ENCODE results near the gene CPSF6. TPM values are rescaled to one million over a fixed set of nuclear protein-coding genes. Genes with fewer than 3 reads are reported as not detected.

The CPSF6 gene
- total and polyA plus RNA-seq, 3 experiments from 2014 or later, result 52.5 to 114 (median 113) TPM

Other genes starting within 250 kb of the CPSF6 start
- 1 to 10 TPM; 8.7 to 8.8 TPM for gene LYZ, start 108.8 kb downstream of the CPSF6 start, total RNA-seq
- not detected for gene LYZ, start 108.8 kb downstream of the CPSF6 start, polyA plus RNA-seq
- 10 to 100 TPM; 34.9 to 39.7 TPM for gene YEATS4, start 120.2 kb downstream of the CPSF6 start, total RNA-seq
- 26.6 TPM for gene YEATS4, start 120.2 kb downstream of the CPSF6 start, polyA plus RNA-seq
- gene FRS2, start 230.8 kb downstream of the CPSF6 start, total RNA-seq, result 10 to 100 TPM in 1 of 2 experiments, 1 to 10 TPM in 1; 9.8 to 13.1 TPM
- 9.1 TPM for gene FRS2, start 230.8 kb downstream of the CPSF6 start, polyA plus RNA-seq

Measured in CD8-positive, alpha-beta memory T cell (primary cell).